ENCODE data around the gene GJB1.

The GJB1 gene

GRCh38 chrX:71215338-71215912 lies 7.6 kb upstream of the GJB1 start:
- no peak for DNase-seq (ENCODE audit: low spot score)

- no peak for DNase-seq (ENCODE audit: low spot score)
Measured at GRCh38 chrX:71216485-71216884, 6.5 kb upstream of the GJB1 start.

GRCh38 chrX:71217298-71217697 lies 5.7 kb upstream of the GJB1 start:
- no peak for DNase-seq (ENCODE audit: low spot score)

- DNase-seq (ENCODE audit: low spot score), result no peak
Measured at GRCh38 chrX:71221145-71221544, 1.9 kb upstream of the GJB1 start.

- no peak for DNase-seq (ENCODE audit: low spot score)
Measured at GRCh38 chrX:71224098-71224708, 1.2 kb downstream of the GJB1 start.

- DNase-seq (ENCODE audit: low spot score), result no peak
Measured at GRCh38 chrX:71225009-71225408, 2.0 kb downstream of the GJB1 start.

GRCh38 chrX:71225676-71226075 lies 2.7 kb downstream of the GJB1 start:
- no peak for DNase-seq (ENCODE audit: low spot score)

- DNase-seq (ENCODE audit: low spot score), result no peak
Measured at GRCh38 chrX:71227370-71228062, 4.5 kb downstream of the GJB1 start.

- no peak for DNase-seq (ENCODE audit: low spot score)
Measured at GRCh38 chrX:71228063-71228642, 5.1 kb downstream of the GJB1 start.

GRCh38 chrX:71235482-71235881 lies 12.5 kb downstream of the GJB1 start:
- DNase-seq (ENCODE audit: low spot score), result no peak

GRCh38 chrX:71236836-71237235 lies 13.8 kb downstream of the GJB1 start:
- DNase-seq (ENCODE audit: low spot score), result no peak

- no peak for DNase-seq (ENCODE audit: low spot score)
Measured at GRCh38 chrX:71239781-71240180, 16.8 kb downstream of the GJB1 start.

GRCh38 chrX:71241301-71241700 lies 18.3 kb downstream of the GJB1 start:
- no peak for DNase-seq (ENCODE audit: low spot score)

- no peak for DNase-seq (ENCODE audit: low spot score)
Measured at GRCh38 chrX:71244359-71245128, 21.5 kb downstream of the GJB1 start.

- no peak for DNase-seq (ENCODE audit: low spot score)
Measured at GRCh38 chrX:71245159-71245558, 22.1 kb downstream of the GJB1 start.

- DNase-seq (ENCODE audit: low spot score), result no peak
Measured at GRCh38 chrX:71250841-71251240, 27.8 kb downstream of the GJB1 start.

GRCh38 chrX:71251466-71251973 lies 28.5 kb downstream of the GJB1 start:
- no peak for DNase-seq (ENCODE audit: low spot score)

- DNase-seq (ENCODE audit: low spot score), result no peak
Measured at GRCh38 chrX:71252221-71252620, 29.2 kb downstream of the GJB1 start.

- DNase-seq (ENCODE audit: low spot score), result peak; percentile 57
Measured at GRCh38 chrX:71253253-71254091, 30.4 kb downstream of the GJB1 start.

- DNase-seq (ENCODE audit: low spot score), result peak; percentile 95
Measured at GRCh38 chrX:71254092-71254963, 31.3 kb downstream of the GJB1 start, which contains the start of gene ZMYM3. TSS of gene ZMYM3 (minus strand) at chrX:71254140. CDS start at chrX:71253255, 885 bp downstream.
